Fibroblast of upper back skin (primary cell): ENCODE results near the gene ACVR1C.

Source experiments
- DNase-seq: peaks from one replicate; pipeline ENCODE4 v3.0.0-alpha.2; 2013

ACVR1C gene

GRCh38 chr2:157492189-157492773, 136.4 kb downstream of the ACVR1C start:
- DNase-seq, result peak; percentile 71

- no peak for DNase-seq
Measured at GRCh38 chr2:157489983-157490382, 138.7 kb downstream of the ACVR1C start.

GRCh38 chr2:157488877-157489276, 139.8 kb downstream of the ACVR1C start:
- DNase-seq, result no peak

- no peak for DNase-seq
Measured at GRCh38 chr2:157487747-157488146, 140.9 kb downstream of the ACVR1C start.

GRCh38 chr2:157487271-157487610, 141.4 kb downstream of the ACVR1C start:
- no peak for DNase-seq

- peak; percentile 47 for DNase-seq
Measured at GRCh38 chr2:157486596-157487270, 141.9 kb downstream of the ACVR1C start.

GRCh38 chr2:157480182-157480961, 148.3 kb downstream of the ACVR1C start:
- DNase-seq, result peak; percentile 64

- no peak for DNase-seq
Measured at GRCh38 chr2:157479081-157480027, 149.3 kb downstream of the ACVR1C start.

GRCh38 chr2:157477919-157478318, 150.7 kb downstream of the ACVR1C start:
- no peak for DNase-seq

GRCh38 chr2:157476953-157477709, 151.5 kb downstream of the ACVR1C start:
- peak; percentile 49 for DNase-seq
